ENCODE measurements around the gene PRPF40B.

Gene PRPF40B

DNA sequence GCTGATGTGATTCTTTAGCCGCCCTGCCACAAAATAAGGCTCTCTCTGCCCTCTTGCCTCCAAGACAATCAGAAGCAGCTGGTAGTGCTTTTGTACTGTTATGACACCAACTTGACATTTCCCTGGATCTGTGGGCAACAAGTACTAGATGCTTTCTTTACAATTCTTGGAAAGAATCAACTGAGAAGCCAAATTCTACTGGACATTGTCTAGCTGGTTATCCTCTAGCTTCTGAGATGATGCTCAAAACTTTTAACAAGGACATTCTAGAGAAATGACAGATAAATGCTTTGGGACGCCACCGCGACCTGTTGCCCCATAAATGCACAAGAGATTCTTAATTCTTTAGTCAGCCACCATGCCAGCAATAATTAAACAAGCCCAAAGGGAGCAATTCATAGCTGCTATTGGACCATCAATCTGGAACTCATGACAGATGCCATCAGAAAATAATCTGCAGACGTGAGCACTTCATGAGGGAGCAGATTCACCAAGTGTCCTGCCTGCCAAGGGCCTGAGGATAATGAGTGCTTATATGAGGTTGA, 61.0 kb downstream of the PRPF40B start:
- DNase-seq (ENCODE audit: low read depth), result no peak

DNA sequence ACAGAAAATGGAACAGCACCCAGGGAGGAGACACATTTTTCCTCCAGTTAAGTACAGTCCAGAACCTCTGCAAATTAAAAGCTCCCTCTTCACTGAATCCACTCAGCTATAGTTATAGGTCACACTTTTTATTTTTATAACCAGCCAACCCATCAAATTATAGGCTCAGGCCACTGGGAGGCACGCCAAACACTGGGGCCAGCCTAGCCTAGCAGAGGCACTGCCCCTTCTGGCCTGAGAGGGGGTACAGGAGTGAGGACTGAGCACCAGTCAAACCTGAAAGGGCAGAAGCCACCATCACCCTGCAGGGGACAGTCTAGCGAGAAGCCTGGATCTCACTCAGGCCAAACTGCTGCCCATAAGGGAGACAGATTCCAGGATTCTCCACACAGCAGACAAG, 64.6 kb downstream of the PRPF40B start:
- no peak for DNase-seq (ENCODE audit: low read depth)

DNA sequence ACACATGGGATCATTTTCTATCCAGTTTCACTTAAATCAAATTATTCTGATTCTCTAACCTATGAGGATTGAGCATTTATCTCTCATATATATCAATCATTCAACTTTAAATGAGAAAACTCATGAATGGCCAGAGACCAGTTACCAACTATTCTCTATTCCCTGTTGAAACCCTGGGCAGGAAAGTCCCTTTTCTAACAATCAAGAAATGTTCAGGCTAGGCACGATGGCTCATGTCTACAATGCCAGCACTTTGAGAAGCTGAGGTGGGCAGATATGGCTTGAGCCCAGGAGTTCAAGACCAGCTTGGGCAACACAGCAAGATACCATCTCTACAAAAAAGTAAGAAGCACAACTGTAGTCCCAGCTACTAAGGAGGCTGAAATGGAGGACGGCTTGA, 65.9 kb downstream of the PRPF40B start:
- DNase-seq (ENCODE audit: low read depth), result no peak

DNA sequence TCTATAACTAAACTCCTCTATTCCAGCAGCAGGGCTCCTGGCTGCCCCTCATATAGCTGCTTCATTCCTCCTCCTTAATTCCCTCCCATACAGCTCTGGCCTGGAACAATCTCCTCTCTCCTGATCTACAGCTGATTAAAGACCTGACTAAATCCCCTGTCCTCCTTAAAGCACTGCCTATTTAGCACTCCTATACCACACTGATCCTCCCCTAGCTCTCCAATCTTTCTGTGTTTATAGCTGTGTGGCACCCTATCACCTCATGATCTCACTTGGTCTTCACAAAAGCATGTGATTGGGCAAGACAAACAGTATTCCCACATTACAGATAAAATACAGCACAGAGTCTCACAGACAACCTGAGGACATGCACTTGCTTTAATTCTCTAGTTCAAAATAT, 66.4 kb downstream of the PRPF40B start:
- DNase-seq (ENCODE audit: low read depth), result no peak

DNA sequence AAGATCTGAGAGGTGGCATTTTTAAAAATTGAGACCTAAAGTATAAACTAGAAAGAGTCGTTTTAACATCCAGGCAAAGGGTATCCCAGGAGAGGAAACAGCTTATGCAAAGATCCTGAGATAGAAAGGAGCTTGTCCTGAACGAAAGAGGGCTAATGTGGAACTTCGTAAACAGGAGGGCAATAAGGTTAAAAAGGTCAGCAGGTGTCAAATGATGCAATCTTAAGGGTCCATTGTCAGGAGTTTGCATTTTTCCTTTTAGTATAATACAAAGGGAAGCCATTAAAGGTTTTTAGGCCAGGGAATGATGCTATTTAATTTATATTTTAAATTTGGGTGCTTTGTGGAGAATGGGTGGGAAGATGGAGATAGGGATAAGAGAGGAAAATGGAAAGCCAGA, 69.5 kb downstream of the PRPF40B start:
- DNase-seq (ENCODE audit: low read depth), result no peak

DNA sequence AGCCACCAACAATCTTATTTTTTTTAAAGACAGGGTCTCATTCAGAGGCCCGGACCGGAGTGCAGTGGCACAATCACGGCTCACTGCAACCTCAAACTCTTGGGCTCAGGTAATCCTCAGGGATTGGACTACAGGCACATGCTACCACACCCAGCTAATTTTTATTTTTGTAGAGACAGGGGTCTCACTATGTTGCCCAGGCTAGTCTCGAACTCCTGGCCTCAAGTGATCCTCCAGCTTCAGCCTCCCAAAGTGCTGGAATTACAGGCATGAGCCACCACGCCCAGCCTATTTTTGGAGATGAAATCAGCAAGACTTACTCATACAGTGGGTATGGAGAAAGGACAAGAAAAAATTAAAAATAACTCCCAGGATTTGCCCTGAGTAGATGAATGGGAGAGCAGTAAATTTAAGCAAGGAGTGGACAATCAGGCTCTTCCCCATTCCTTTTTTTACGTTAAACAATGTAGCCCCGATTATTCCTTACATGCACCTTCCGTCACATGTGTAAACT, 70.6 kb downstream of the PRPF40B start:
- DNase-seq (ENCODE audit: low read depth), result peak; percentile 41

Data from ELR (cell line).